ENCODE results near the gene ZBTB2.

Gene ZBTB2

DNA sequence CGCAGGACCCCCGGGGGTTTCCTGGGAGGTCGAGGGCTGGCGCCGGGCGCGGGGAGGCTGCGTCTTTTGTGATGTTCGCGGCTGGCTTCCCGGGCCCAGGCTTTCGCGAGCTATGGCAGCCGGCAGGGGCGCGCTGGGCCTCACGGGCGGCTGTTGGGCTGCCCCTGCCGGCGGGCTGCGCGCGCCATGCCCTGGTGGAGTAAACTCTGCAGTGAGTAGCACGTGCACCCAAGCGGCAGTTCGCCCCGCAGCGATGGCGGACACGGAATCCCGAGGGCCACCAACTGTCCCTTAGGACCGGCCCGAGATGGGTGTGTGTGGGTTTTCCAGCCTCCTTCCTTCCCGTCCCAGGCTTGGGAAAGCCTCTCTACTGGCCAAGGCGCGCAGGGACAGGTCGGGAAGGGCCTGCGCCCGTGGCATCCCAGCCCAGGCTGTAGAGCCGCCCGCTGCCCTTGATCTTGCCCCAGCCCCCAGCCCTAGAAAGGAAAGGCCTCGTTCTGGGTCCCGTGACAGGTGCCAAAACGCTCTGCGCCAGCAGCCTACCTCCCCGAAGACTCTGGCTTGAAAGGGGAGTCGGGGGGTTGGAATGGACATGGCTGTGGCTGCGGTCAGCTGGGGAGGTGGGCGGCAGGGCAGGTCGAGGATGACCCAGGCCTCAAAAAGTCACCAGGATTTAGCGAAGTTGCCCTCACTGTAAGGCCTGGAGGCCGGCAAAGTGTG, 49.7 kb downstream of the ZBTB2 start:
- H3K4me3 ChIP-seq (ENCODE audit: low read length), result no peak overlapping the region
- TF ChIP-seq, protein P1, sequence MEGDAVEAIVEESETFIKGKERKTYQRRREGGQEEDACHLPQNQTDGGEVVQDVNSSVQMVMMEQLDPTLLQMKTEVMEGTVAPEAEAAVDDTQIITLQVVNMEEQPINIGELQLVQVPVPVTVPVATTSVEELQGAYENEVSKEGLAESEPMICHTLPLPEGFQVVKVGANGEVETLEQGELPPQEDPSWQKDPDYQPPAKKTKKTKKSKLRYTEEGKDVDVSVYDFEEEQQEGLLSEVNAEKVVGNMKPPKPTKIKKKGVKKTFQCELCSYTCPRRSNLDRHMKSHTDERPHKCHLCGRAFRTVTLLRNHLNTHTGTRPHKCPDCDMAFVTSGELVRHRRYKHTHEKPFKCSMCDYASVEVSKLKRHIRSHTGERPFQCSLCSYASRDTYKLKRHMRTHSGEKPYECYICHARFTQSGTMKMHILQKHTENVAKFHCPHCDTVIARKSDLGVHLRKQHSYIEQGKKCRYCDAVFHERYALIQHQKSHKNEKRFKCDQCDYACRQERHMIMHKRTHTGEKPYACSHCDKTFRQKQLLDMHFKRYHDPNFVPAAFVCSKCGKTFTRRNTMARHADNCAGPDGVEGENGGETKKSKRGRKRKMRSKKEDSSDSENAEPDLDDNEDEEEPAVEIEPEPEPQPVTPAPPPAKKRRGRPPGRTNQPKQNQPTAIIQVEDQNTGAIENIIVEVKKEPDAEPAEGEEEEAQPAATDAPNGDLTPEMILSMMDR (conservative IDR thresholded peaks at IDR 0.05; ENCODE audit: low read length), result no peak
- no peak for DNase-seq (ENCODE audit: low read depth)

DNA sequence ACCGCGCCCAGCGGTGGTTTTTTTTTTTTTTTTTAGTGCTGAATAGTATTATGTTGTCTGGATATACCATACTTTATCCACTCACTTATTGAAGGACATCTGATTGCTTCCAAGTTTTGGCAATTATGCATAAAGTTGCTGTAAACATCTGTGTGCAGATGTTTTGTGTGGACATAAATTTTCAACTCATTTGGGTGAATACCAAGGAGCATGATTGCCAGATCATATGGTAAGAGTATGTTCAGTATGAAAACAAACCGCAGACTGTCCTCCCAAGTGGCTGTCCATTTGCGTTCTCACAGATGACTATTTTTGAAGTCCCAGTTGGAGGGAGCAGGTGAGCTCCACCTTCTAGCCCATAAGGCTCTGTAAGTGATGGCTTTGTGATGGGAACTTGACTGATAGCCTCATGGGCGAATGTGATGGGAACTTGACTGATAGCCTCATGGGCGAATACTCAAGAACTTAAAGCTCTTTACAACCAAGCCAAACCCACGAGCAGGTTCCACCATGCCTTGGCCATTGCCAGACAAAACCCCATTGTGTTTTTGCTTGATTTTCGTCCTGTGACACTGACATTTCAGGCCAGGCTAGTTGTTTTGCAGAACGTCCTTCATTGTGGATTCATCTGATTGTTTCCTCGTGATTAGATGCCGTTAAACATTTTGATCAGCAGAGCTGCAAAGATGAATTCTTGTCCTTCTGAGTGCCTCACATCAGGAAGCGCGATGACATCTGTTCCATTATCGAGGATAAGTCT, 51.0 kb downstream of the ZBTB2 start:
- H3K4me3 ChIP-seq (ENCODE audit: low read length), result no peak overlapping the region
- TF ChIP-seq, protein P1 (conservative IDR thresholded peaks at IDR 0.05; ENCODE audit: low read length), result no peak
- DNase-seq (ENCODE audit: low read depth), result no peak

DNA sequence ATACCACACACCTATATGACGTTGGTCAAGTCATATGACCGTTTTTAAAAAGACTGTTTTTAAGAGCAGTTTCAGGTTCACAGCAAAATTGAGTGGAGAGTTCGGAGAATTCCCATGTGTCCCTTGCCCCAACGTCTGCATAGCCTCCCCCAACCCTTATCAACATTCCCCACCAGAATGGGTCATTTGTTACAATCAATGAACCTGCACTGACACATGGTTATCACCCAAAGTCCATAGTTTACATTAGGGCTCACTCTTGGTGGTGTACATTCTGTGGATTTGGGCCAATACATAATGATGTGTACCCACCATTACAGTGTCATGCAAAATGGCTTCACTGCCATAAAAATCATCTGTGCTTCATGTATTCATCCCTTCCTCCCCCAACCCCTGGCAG, 52.0 kb downstream of the ZBTB2 start:
- TF ChIP-seq, protein P1 (conservative IDR thresholded peaks at IDR 0.05; ENCODE audit: low read length), result no peak
- H3K4me3 ChIP-seq (ENCODE audit: low read length), result no peak overlapping the region
- no peak for DNase-seq (ENCODE audit: low read depth)

DNA sequence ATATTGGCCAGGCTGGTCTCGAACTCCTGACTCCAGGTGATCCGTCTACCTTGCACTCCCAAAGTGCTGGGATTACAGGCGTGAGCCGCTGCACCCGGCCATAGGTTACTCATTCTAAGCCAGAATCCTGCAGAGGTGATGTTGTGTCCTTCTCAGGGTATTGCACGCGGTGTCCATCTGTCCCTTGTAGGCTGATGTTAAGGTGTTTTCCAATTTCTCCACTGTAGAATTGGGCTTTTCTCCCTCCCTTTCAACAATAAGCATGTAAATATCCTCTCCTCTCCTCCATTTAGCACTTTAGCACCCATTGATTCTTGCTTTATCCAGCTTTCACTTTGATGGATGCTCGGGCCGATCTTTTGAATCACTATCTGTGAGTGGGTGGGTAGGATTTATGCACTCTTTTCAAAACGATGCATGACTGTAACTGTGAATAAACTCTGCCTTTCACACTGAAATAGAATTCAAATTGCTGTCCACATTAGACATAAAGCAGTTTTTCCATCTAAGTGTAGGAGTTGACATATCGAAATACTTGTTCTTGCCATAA, 52.6 kb downstream of the ZBTB2 start:
- DNase-seq (ENCODE audit: low read depth), result no peak
- TF ChIP-seq, protein P1 (conservative IDR thresholded peaks at IDR 0.05; ENCODE audit: low read length), result no peak
- no peak overlapping the region for H3K4me3 ChIP-seq (ENCODE audit: low read length)

DNA sequence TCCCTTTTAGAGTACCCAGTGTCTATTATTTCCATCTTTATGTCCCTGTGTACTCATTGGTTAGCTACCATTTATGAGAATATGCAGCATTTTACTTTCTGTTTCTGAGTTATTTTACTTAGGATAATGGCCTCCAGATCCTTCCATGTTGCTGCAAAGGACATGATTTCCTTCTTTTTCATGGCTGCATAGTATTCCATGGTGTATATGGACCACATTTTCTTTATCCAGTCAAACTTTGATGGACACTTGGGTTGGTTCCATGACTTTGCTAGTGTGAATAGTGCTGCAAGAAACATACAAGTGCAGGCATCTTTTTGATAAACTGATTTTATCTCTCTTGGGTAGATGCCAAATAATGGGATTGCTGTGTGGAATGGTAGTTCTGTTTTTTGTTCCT, 55.4 kb downstream of the ZBTB2 start:
- TF ChIP-seq, protein P1 (conservative IDR thresholded peaks at IDR 0.05; ENCODE audit: low read length), result no peak

DNA sequence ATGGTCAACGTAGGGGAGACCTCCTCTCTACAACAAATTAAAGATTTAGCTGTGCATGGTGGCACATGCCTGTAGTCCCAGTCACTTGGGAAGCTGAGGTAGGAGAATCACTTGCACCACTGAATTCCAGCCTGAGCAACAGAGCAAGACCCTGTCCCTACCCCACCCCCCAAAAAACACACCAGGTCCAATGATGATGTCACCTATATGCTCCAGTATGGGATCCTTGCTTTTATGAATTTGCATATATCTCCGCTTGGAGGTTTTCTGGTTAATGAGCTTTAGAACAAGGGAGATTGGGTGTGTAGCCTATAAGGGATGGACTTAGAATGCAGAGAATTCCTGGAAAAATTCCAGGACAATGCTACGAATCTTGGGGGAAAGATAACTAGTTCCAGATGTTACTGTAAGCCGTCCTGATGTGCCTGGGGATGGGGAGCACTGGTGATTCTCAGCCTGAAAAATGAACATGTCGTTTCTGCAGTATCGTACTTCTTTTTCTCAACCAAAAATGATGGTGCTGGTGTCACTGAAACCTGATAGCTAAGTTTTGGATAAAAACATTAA, 61.1 kb downstream of the ZBTB2 start:
- TF ChIP-seq, protein P1 (conservative IDR thresholded peaks at IDR 0.05; ENCODE audit: low read length), result no peak
- peak; percentile 86 for DNase-seq (ENCODE audit: low read depth)
- H3K4me3 ChIP-seq (ENCODE audit: low read length), result no peak overlapping the region

More for the DNA sequence above, 55.4 kb downstream of the ZBTB2 start:
- no peak overlapping the region for H3K4me3 ChIP-seq (ENCODE audit: low read length)
- no peak for DNase-seq (ENCODE audit: low read depth)
